CD14-positive monocyte (primary cell): ENCODE results near the gene INSR. TPM values are rescaled to one million over a fixed set of nuclear protein-coding genes. Genes with fewer than 3 reads are reported as not detected.

Experiments used
- DNase-seq, 3 donors: peaks; one replicate each; pipeline ENCODE4 v3.0.0-alpha.2; 2011 to 2022
- H2AFZ ChIP-seq: 2 replicates; pipeline ENCODE4 v1.6.0; 2012; ENCODE audit warnings: mild to moderate bottlenecking, low read depth, low read length, inconsistent platforms; ENCODE audit not compliant: insufficient read depth, poor library complexity, severe bottlenecking
- H3K27ac ChIP-seq, 2 donors: 1 replicate in 1 of 2; 2 replicates in 1 of 2; pipeline ENCODE4 v1.5.1; 2012 to 2013; ENCODE audit warnings: low read length in 2 of 2, control low read depth in 1 of 2, inconsistent platforms in 1 of 2, low read depth in 1 of 2, mild to moderate bottlenecking in 1 of 2
- H3K27me3 ChIP-seq, 2 donors: one replicate each; pipeline versions ENCODE4 v1.6.0 to v1.6.1; 2011 to 2013; ENCODE audit warnings: low read length in 2 of 2; ENCODE audit not compliant: control insufficient read depth in 2 of 2, insufficient read depth in 2 of 2
- H3K36me3 ChIP-seq, 2 donors: replicated peaks in 1 of 2; 1 replicate in 1 of 2; 2 replicates in 1 of 2; pipeline versions ENCODE4 v1.5.1 to v1.6.1; 2012 to 2013; ENCODE audit warnings: low read length in 2 of 2, control low read depth in 1 of 2, inconsistent platforms in 1 of 2, mild to moderate bottlenecking in 1 of 2; ENCODE audit not compliant: insufficient read depth in 2 of 2, control insufficient read depth in 1 of 2
- H3K4me1 ChIP-seq, 2 donors: 1 replicate in 1 of 2; 2 replicates in 1 of 2; pipeline versions ENCODE4 v1.5.1 to v1.6.1; 2012 to 2013; ENCODE audit warnings: low read length in 2 of 2, control low read depth in 1 of 2, inconsistent platforms in 1 of 2, mild to moderate bottlenecking in 1 of 2, moderate library complexity in 1 of 2; ENCODE audit not compliant: insufficient read depth in 2 of 2, control insufficient read depth in 1 of 2
- H3K4me2 ChIP-seq: replicated peaks from 2 replicates; pipeline ENCODE3; 2012; ENCODE audit warnings: low read length, moderate library complexity, mild to moderate bottlenecking; ENCODE audit not compliant: poor library complexity, severe bottlenecking; ENCODE audit errors: extremely low read depth
- H3K4me3 ChIP-seq, 3 experiments: fragments of 200-600 bp in 1 of 3; sonication (generic) in 1 of 3; replicated peaks in 1 of 3; 1 replicate in 2 of 3; 2 replicates in 1 of 3; pipeline ENCODE4 v1.5.1; 2011 to 2013; ENCODE audit warnings: low read length in 3 of 3, mild to moderate bottlenecking in 3 of 3, control low read depth in 2 of 3, low read depth in 2 of 3, inconsistent platforms in 1 of 3, moderate library complexity in 1 of 3
- H3K79me2 ChIP-seq: 2 replicates; pipeline ENCODE4 v1.6.0; 2012; ENCODE audit warnings: mild to moderate bottlenecking, control low read depth, inconsistent platforms, low read length, moderate library complexity; ENCODE audit not compliant: insufficient read depth
- H3K9ac ChIP-seq: 2 replicates; pipeline ENCODE4 v1.6.0; 2017; ENCODE audit warnings: low read length, mild to moderate bottlenecking; ENCODE audit not compliant: insufficient read depth, poor library complexity, severe bottlenecking
- H3K9me3 ChIP-seq, 2 donors: replicated peaks in 1 of 2; 1 replicate in 1 of 2; 2 replicates in 1 of 2; pipeline versions ENCODE4 v1.5.1 to v1.6.1; 2012 to 2013; ENCODE audit warnings: low read length in 2 of 2, control low read depth in 1 of 2; ENCODE audit not compliant: control insufficient read depth in 1 of 2, insufficient read depth in 1 of 2
- H4K20me1 ChIP-seq: 2 replicates; pipeline ENCODE4 v1.6.0; 2012; ENCODE audit warnings: mild to moderate bottlenecking, low read length, control low read depth, moderate library complexity; ENCODE audit not compliant: insufficient read depth
- H3K27ac Mint-ChIP-seq, 7 donors: one replicate each; pipeline ENCODE4 v1.8.0; 2020; ENCODE audit warnings: mild to moderate bottlenecking in 7 of 7, mixed read lengths in 7 of 7, moderate library complexity in 6 of 7, inconsistent platforms in 2 of 7
- H3K27me3 Mint-ChIP-seq, 3 donors: one replicate each; pipeline ENCODE4 v1.8.0; 2021 to 2022; ENCODE audit warnings: low read depth in 3 of 3, mild to moderate bottlenecking in 3 of 3, mixed read lengths in 3 of 3, moderate library complexity in 3 of 3, inconsistent platforms in 1 of 3
- H3K36me3 Mint-ChIP-seq, 2 donors: one replicate each; pipeline ENCODE4 v1.8.0; 2020; ENCODE audit warnings: mixed read lengths in 2 of 2, inconsistent platforms in 1 of 2, mild to moderate bottlenecking in 1 of 2
- H3K4me1 Mint-ChIP-seq: one replicate; pipeline ENCODE4 v1.8.0; 2020; ENCODE audit warnings: mild to moderate bottlenecking, mixed read lengths
- H3K4me3 Mint-ChIP-seq, 2 donors: one replicate each; pipeline ENCODE4 v1.8.0; 2020; ENCODE audit warnings: mild to moderate bottlenecking in 2 of 2, mixed read lengths in 2 of 2, moderate library complexity in 1 of 2
- H3K9me3 Mint-ChIP-seq, 7 donors: one replicate each; pipeline ENCODE4 v1.8.0; 2020 to 2022; ENCODE audit warnings: mixed read lengths in 7 of 7, mild to moderate bottlenecking in 6 of 7, moderate library complexity in 6 of 7, inconsistent platforms in 2 of 7
- CTCF ChIP-seq: fragments of 200-600 bp; IDR thresholded peaks from one replicate; pipeline ENCODE4 v1.8.0; 2022; ENCODE audit warnings: antibody characterized with exemption, mild to moderate bottlenecking
- WGBS: methylation state at CpG from one replicate; pipeline ENCODE4 v1.1.5; 2013; ENCODE audit warnings: missing lambda C conversion rate; ENCODE audit not compliant: insufficient coverage; 5-methylcytosine and 5-hydroxymethylcytosine counted together
- intact Hi-C, 2 donors: fragments of 100-400 bp; cut with micrococcal nuclease; formaldehyde crosslinking; loops; one replicate each; pipeline versions ENCODE4 v1.15.0 to v1.15.1; 2023
- polyA plus RNA-seq, 3 donors: library from polyadenylated mRNA; depleted of rRNA in 1 of 3; unstranded in 2 of 3; stranded (reverse) in 1 of 3; fragments of 300-500 nt in 2 of 3; fragments of >200 nt in 1 of 3; fragmentation: Illumina TruSeq in 2 of 3; gene quantifications; 1 replicate in 2 of 3; 2 replicates in 1 of 3; pipeline ENCODE4 v1.2.3, GENCODE V29; 2012 to 2021

INSR gene
- polyA plus RNA-seq, 3 donors: 2.9 to 12.4 (median 3.4) TPM

GRCh38 chr19:7139095-7139494, 155.1 kb downstream of the INSR start:
- Histone ChIP-seq H3K4me3 (no peak overlapping the region), H3K4me2 (no peak overlapping the region), H3K79me2 (no peaks in the 10 kb centered on the region), H4K20me1 (no peaks in the 10 kb centered on the region), H3K4me1 (no peaks in the 10 kb centered on the region), H3K36me3 (peaks cover 39 to 74% of the 10 kb centered on the region in 2 donors), H3K9ac (no peak overlapping the region), H3K27ac (no peak overlapping the region), H2AFZ (no peak overlapping the region), H3K9me3 (no peaks in the 10 kb centered on the region), H3K27me3 (no peaks in the 10 kb centered on the region)
- H3K36me3 Mint-ChIP-seq: peaks cover 55 to 81% of the 10 kb centered on the region in 2 donors
- H3K4me1 Mint-ChIP-seq: peaks cover 2% of the 10 kb centered on the region
- H3K27ac Mint-ChIP-seq: no peak overlapping the region
- intact Hi-C loops: no loop called here
- H3K9me3 Mint-ChIP-seq: peaks cover 0 to 8% (median 5%) of the 10 kb centered on the region in 7 donors
- no CpG with 5 or more reads among the region's 1 CpG for WGBS
- peaks cover 0 to 2% (median 0%) of the 10 kb centered on the region in 3 donors for H3K27me3 Mint-ChIP-seq
- no peak for DNase-seq
- H3K4me3 Mint-ChIP-seq: no peak overlapping the region
- TF ChIP-seq CTCF: no peak

GRCh38 chr19:7138402-7138801, 155.8 kb downstream of the INSR start:
- peaks cover 39 to 74% of the 10 kb centered on the region in 2 donors for H3K36me3 ChIP-seq
- no peak for DNase-seq
- no CpG with 5 or more reads among the region's 1 CpG for WGBS
- intact Hi-C loops: no loop called here
- no peak overlapping the region for H3K4me2 ChIP-seq
- H3K27me3 Mint-ChIP-seq: peaks cover 0 to 2% (median 0%) of the 10 kb centered on the region in 3 donors
- no peak overlapping the region for H3K4me3 ChIP-seq
- H3K4me1 ChIP-seq: no peaks in the 10 kb centered on the region
- H3K4me1 Mint-ChIP-seq: peaks cover 2% of the 10 kb centered on the region
- no peak overlapping the region for H3K27ac Mint-ChIP-seq
- no peak overlapping the region for H3K27ac ChIP-seq
- no peaks in the 10 kb centered on the region for H4K20me1 ChIP-seq
- H3K79me2 ChIP-seq: no peaks in the 10 kb centered on the region
- no peaks in the 10 kb centered on the region for H3K9me3 ChIP-seq
- no peak overlapping the region for H3K9ac ChIP-seq
- no peak overlapping the region for H2AFZ ChIP-seq
- H3K27me3 ChIP-seq: no peaks in the 10 kb centered on the region
- H3K9me3 Mint-ChIP-seq: peaks cover 0 to 8% (median 5%) of the 10 kb centered on the region in 7 donors
- TF ChIP-seq CTCF: no peak
- H3K36me3 Mint-ChIP-seq: peaks cover 55 to 83% of the 10 kb centered on the region in 2 donors
- no peak overlapping the region for H3K4me3 Mint-ChIP-seq
